ENCODE data around the gene CDK5RAP2. TPM values are rescaled to one million over a fixed set of nuclear protein-coding genes. Genes with fewer than 3 reads are reported as not detected.

CDK5RAP2 gene
- total and polyA plus RNA-seq, 9 of the 15 experiments (the other 6 are each of a cell fraction or from before 2014, with no cell fraction given) = 19.9 to 68.8 (median 42.2) TPM

GRCh38 chr9:120408680-120409258 is 171.2 kb downstream of the CDK5RAP2 start:
- no peaks in the 10 kb centered on the region for H3K9me3 ChIP-seq (replicated peaks; ENCODE audit: control insufficient read depth, insufficient read depth, low read depth, low read length)
- no peak for DNase-seq (ENCODE audit: extremely low read depth in 1 of 4, low spot score in 3 of 4)
- H2AFZ ChIP-seq (ENCODE audit: low read depth, low read length) = no peak overlapping the region
- TF ChIP-seq RBM17 (IDR thresholded peaks at IDR 0.05; ENCODE audit: borderline replicate concordance, low read depth, low read length) (no peak), SP1 (CRISPR knock-in tag; IDR thresholded peaks at IDR 0.05) (no peak), HMGN3 (IDR thresholded peaks at IDR 0.05; ENCODE audit: borderline replicate concordance, extremely low read depth, insufficient read length, low read depth, low read length) (no peak), RFX5 (IDR thresholded peaks at IDR 0.05; ENCODE audit: low read depth, low read length) (no peak), TCF7 (IDR thresholded peaks at IDR 0.05; ENCODE audit: borderline replicate concordance) (no peak), ZNF175 (CRISPR knock-in tag; IDR thresholded peaks at IDR 0.05; ENCODE audit: low read depth) (no peak), WHSC1 (IDR thresholded peaks at IDR 0.05; ENCODE audit: low read length) (peak; percentile 73), HDAC1 (IDR thresholded peaks at IDR 0.05) (no peak)
- TF ChIP-seq, protein P1, sequence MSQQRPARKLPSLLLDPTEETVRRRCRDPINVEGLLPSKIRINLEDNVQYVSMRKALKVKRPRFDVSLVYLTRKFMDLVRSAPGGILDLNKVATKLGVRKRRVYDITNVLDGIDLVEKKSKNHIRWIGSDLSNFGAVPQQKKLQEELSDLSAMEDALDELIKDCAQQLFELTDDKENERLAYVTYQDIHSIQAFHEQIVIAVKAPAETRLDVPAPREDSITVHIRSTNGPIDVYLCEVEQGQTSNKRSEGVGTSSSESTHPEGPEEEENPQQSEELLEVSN (IDR thresholded peaks at IDR 0.05; ENCODE audit: borderline replicate concordance in 1 of 2, extremely low read depth in 1 of 2, insufficient read depth in 1 of 2, insufficient read length in 1 of 2, low read depth in 1 of 2, low read length in 1 of 2, poor library complexity in 1 of 2, severe bottlenecking in 1 of 2) = no peak
- no peak overlapping the region for H3K4me2 ChIP-seq (ENCODE audit: insufficient read depth, low read length)
- no peak overlapping the region for H3K27ac ChIP-seq (ENCODE audit: extremely low read depth, low read depth, low read length)
- H3K36me3 ChIP-seq (ENCODE audit: control insufficient read depth, insufficient read depth, low read length) = peaks cover 91% of the 10 kb centered on the region
- H3K79me2 ChIP-seq (ENCODE audit: control insufficient read depth, insufficient read depth, low read length) = no peaks in the 10 kb centered on the region
- no peak for ATAC-seq
- H3K9ac ChIP-seq (ENCODE audit: insufficient read depth in 1 of 2, low read depth in 2 of 2, low read length in 2 of 2) = no peak overlapping the region
- peaks cover 7% of the 10 kb centered on the region in 2 experiments for H3K4me1 ChIP-seq (replicated peaks in 1 of 2; ENCODE audit: control insufficient read depth in 2 of 2, insufficient read depth in 2 of 2, low read length in 2 of 2)
- H3K4me3 ChIP-seq = no peak overlapping the region
- H3K9me1 ChIP-seq (ENCODE audit: control insufficient read depth, insufficient read depth, low read length) = no peaks in the 10 kb centered on the region
- intact Hi-C loops (cut with micrococcal nuclease) (loop anchor here (10.0 kb wide), 1 partner anchor 66 kb away; no protein-coding TSS in a partner anchor), in situ Hi-C loops (cut with MboI) (no loop called here)
- no peaks in the 10 kb centered on the region for H4K20me1 ChIP-seq (replicated peaks; ENCODE audit: control insufficient read depth, insufficient read depth, low read length)
- WGBS (ENCODE audit: insufficient coverage, low coverage, missing lambda C conversion rate) = 98% methylated on average over 13 of the region's 14 CpGs
- H3K27me3 ChIP-seq (ENCODE audit: control insufficient read depth in 2 of 2, insufficient read depth in 2 of 2, low read length in 2 of 2) = no peaks in the 10 kb centered on the region; a peak in 1 of 5 replicates
- POLR2A ChIA-PET = interaction anchor here (0.6 kb wide), 1 partner anchor 7 kb away, joined by 4 read pairs; no protein-coding TSS in a partner anchor
- no peak for FAIRE-seq
- CTCF ChIA-PET (ENCODE audit: low intra/inter-chr PET ratio) = no interaction called here
- BruUV-seq (replicated peaks) = no TSS peak

Measured in K562 (cell line).